GM19328 (cell line): Measurements from ENCODE around the gene C6orf62.
"Not testable (repeated sequence)": the region's sequence is repeated elsewhere in the genome, so short reads cannot be mapped to it uniquely, and the experiment has no call there.

Experiments
- ATAC-seq: cut with Tn5 transposase; IDR thresholded peaks from one replicate; pipeline ENCODE4 v1.9.1; 2021; ENCODE audit warnings: mild to moderate bottlenecking, moderate library complexity; ENCODE audit not compliant: unreplicated experiment

Gene C6orf62

DNA sequence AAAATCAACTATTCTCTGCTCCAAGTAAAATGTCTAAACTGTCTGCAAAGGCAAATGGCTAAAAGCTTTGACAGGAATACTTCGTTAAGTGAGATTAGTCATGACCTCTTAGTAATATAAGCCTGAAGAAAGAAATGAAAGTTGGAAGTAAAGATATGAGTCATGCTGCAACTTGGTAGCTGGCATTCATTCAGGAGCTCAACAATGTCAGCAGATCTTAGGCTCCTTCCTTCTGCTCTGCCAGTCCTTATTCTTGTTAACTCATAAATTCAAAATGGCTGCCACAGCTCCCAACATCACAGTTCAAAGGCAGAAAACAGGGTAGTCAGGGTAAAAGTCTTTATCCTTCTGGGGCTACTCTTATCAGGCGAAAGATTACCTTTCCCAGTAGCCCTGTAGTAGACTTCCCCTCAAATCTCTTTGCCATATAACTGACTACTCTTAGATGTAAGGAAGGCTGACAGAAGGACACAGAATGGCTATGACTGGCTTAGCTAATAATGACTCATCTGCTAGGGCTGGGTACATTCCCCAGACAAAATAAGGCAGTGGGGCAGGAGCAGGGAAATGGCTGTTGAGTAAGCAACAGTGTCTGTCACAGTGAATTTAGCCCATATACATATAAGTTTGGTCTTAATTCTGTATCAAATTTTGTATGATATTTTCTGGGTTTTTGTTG is 24.4 kb upstream of the C6orf62 start:
- peak; percentile 65 for ATAC-seq

DNA sequence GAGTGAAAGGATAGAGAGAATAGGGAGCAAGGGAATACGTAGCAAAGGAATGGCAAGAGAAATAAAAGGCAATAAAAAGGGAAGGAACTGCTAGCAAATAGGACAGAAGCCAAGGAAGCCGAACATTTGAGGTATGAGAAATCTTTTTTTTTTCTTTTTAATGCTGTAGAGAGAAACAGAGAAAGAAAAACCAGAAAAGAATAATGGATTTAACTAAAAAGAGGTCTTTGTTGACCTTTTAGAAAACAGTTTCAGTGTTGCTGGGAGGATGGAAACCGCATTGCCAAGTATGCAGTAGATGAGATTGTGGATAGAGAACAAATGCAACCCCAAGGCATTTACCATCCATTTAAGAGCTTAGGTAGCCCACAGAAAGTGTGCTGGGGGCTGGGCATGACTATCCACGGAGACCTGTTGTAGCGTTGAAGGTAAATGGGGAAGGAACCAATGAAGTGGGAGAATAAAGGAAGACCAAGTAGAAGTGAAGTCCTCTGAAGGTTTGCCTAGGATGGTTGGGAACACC is 23.3 kb upstream of the C6orf62 start:
- ATAC-seq, result no peak

DNA sequence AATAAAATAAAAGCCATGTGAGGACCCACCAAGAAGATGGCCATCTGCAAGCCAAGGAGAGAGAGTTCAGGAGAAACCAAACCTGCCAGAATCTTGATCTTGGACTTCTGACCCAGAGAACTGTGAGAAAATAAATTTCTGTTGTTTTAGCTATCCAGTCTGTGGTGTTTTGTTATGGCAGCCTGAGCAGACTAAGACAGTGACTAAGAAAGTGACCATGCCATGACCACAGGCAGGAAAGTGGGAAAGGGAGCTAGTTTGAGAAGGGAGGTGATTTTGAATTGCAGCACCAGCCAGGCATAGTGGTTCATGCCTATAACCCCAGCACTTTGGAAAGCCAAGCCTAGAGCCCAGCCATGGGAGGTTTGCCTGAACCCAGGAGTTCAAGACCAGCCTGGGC is 21.9 kb upstream of the C6orf62 start:
- no peak for ATAC-seq

GRCh38 chr6:24738741-24739140 is 19.8 kb upstream of the C6orf62 start:
- ATAC-seq, result no peak

- not testable (repeated sequence) for ATAC-seq
These were observed 15.8 kb upstream of the C6orf62 start for GRCh38 chr6:24734710-24735109.

DNA sequence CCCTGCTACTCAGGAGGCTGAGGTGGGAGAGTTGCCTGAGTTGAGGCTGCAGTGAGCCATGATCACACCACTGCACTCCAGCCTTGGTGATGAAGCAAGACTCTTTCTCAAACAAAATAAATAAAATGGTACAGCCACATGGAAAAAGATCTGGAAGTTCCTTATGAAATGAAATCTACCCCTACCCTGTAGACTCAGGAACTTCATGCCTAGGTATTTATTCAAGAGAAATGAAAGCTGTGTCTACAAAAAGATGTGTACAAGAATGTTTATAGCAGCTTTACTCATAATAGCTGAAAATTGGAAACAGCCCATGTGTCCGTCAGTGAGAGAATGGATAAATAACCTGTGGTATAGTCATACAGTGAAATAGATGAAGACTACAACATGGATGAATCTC is 15.2 kb upstream of the C6orf62 start:
- no peak for ATAC-seq

- ATAC-seq, result not testable (repeated sequence)
These were observed 12.6 kb upstream of the C6orf62 start for GRCh38 chr6:24731456-24732134.

DNA sequence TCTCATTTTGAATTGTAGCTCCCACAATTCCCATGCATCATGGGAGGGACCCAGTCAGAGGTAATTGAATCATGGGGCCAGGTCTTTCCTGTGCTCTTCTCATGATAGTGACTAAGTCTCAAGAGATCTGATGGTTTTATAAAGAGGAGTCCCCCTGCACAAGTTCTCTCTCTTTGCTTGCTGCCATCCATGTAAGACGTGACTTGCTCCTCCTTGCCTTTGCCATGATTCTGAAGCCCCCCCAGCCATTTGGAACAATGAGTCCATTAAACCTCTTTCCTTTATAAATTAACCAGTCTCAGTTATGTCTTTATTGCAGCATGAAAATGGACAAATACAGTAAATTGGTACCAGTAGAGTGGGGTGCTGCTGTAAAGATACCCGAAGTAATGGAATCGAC is 11.7 kb upstream of the C6orf62 start:
- not testable (repeated sequence) for ATAC-seq

- no peak for ATAC-seq
These were observed 4.3 kb upstream of the C6orf62 start for GRCh38 chr6:24723270-24723669.

DNA sequence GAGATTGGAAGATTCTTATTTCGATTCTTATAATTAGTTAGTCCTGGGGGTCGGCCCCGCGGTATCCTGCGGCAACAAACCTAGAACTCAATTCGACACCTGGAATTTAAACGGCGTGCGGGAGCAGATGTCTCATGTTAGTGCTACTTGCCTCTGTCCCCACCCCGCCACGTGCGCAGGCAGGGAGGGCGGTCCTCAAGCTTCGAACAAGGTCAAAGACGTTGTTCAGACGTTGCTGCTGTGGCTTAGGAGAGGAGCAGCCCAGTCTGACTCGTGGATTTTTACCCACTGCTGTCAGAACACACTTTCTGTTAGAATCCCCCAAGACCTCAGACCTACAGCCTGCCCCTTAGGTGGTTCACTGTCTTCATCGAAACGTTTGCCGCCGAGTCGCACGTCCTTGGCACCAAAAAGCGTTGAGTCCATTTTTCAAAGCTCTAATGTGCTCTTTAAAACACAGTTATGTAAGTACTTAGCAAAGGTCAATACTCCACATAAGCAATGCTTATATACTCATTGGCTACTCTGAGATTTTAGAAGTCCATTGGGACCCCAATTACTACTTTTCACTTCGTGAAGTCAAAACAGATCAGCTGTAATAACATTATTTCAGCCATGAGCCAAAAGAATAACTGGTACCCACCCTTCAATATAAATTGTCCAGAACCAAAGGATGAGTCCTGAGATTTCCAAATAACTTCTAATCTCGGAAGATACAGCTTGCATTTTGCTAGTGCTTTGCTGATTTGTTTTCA is 2.7 kb upstream of the C6orf62 start:
- peak; percentile 43 for ATAC-seq

GRCh38 chr6:24720604-24721460 is 1.9 kb upstream of the C6orf62 start:
- peak; percentile 89 for ATAC-seq

DNA sequence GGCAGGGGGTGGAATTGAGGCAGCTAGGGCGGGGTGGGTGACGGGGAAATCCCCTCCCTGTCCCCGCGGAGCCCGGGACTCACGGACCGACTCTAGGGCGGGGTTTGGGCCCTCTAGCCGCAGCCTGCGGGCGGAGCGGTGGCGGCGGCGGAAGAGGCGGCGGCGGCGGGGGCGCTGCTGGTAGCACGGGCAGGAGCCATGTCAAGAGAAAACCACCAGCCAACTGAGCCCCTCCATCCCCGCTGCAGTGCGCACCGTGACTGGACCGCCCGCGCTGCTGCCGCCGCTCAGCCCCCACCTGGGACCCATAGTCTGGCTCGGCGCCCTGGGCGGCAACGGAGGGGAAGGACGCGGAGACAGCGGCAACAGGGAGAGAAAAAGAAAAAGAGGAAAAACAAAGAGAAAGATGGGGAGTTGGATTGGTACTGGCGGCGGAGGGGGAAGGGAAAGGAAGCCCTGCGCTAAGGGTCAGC is 1.2 kb upstream of the C6orf62 start:
- ATAC-seq, result no peak

GRCh38 chr6:24718449-24719124 is 367 bp downstream of the C6orf62 start:
- no peak for ATAC-seq

DNA sequence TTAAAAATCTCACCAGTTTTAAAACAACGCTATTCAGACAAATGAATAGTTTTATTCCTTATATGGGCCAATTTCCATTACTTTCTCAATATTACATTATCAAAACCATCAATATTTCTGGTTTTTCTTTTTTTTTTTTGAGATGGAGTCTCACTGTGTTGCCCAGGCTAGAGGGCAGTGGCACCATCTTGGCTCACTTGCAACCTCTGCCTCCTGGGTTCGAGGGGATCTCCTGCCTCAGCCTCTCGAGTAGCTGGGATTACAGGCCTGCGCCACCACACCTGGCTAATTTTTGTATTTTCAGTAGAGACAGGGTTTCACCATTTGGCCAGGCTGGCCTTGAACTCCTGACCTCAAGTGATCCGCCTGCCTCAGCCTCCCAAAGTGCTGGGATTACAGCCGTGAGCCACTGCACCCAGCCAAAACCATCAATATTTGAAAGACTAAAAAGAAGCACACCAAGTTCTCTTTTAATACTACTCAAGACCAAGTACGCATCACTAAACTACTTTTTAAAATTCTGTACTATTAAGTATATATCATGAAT is 2.3 kb downstream of the C6orf62 start:
- ATAC-seq, result not testable (repeated sequence)

- ATAC-seq, result no peak
These were observed 8.2 kb downstream of the C6orf62 start for GRCh38 chr6:24710519-24711303.

- ATAC-seq, result no peak
These were observed 9.8 kb downstream of the C6orf62 start for GRCh38 chr6:24709014-24709711.

GRCh38 chr6:24708612-24709011 is 10.3 kb downstream of the C6orf62 start:
- ATAC-seq, result no peak

DNA sequence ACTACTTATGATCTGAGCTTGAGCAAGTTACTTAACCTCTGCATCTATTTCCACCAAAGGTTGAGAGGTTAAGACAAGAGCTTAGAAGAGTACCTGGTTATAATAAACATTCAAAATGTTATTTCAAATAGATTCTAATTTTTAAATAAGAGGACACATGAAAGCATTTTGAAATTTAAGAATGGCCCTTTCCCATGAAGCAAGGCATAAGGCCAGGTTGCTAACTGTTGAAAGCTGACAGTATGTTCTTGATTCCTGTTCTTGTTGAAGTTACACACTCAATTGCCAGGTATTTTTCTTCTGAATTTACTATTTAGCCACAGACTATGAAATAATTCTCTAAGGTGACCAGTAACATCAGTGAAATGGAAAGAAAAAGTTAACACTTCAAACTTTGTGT is 14.5 kb downstream of the C6orf62 start:
- ATAC-seq, result no peak
